Measurements from ENCODE around the gene TSPAN14. TPM values are rescaled to one million over a fixed set of nuclear protein-coding genes. Genes with fewer than 3 reads are reported as not detected.

The TSPAN14 gene
- total RNA-seq, 1 experiment from 2014 or later = 116 TPM

DNA sequence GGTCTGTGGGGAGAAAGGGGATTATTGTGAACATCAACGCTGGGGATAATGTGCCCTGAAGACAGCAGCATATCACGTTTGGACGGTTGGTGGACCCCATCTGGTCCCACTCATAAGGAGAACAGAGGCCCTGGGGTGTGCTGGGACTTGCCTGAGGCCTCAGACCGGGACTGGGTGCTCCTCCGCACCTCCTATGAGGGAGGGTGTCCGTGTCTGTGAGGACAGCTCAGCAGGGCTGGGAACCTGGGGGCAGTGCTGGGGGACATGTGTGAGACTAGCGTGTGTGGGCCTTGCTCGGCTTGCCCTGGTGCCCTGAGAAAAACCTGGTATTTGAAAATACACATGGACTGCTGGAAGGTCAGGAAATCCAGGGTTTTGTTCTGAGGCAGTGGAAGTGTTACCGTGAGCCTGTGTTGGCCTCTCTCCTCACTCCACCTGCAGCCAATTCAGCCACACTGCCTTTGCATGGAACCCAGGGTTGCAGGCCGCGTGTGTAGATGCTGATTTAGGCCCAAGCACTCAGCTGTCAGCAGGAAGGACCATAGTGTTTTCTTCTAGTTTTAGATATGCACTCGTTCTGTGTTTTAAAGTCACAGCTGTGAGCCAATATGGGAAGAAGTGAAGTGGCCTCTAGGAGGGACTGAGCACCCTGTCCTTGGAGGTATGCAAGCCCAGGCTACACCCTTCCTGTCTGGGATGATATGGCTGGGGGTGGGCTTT lies 70.2 kb downstream of the TSPAN14 start:
- Mint-ChIP-seq H3K27ac (ENCODE audit: unreplicated experiment) (peak overlapping the region; percentile 31), H3K9me3 (ENCODE audit: low read depth, unreplicated experiment) (no peaks in the 10 kb centered on the region), H3K4me1 (ENCODE audit: low read depth, unreplicated experiment) (no peaks in the 10 kb centered on the region), H3K36me3 (ENCODE audit: insufficient read depth, unreplicated experiment) (peaks cover 47% of the 10 kb centered on the region), H3K4me3 (ENCODE audit: low read depth, unreplicated experiment) (no peak overlapping the region), H3K27me3 (ENCODE audit: unreplicated experiment) (no peaks in the 10 kb centered on the region)
- intact Hi-C loops (cut with micrococcal nuclease; ENCODE audit: unreplicated experiment) = no loop called here
- TF ChIP-seq, protein P1, sequence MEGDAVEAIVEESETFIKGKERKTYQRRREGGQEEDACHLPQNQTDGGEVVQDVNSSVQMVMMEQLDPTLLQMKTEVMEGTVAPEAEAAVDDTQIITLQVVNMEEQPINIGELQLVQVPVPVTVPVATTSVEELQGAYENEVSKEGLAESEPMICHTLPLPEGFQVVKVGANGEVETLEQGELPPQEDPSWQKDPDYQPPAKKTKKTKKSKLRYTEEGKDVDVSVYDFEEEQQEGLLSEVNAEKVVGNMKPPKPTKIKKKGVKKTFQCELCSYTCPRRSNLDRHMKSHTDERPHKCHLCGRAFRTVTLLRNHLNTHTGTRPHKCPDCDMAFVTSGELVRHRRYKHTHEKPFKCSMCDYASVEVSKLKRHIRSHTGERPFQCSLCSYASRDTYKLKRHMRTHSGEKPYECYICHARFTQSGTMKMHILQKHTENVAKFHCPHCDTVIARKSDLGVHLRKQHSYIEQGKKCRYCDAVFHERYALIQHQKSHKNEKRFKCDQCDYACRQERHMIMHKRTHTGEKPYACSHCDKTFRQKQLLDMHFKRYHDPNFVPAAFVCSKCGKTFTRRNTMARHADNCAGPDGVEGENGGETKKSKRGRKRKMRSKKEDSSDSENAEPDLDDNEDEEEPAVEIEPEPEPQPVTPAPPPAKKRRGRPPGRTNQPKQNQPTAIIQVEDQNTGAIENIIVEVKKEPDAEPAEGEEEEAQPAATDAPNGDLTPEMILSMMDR (IDR thresholded peaks at IDR 0.05; ENCODE audit: unreplicated experiment) = no peak
- CTCF ChIA-PET = interaction anchor here (1.1 kb wide), 1 partner anchor 80 kb away, joined by 3 read pairs; no protein-coding TSS in a partner anchor
- no peak for DNase-seq
- no TSS peak for BruUV-seq (replicated peaks)

DNA sequence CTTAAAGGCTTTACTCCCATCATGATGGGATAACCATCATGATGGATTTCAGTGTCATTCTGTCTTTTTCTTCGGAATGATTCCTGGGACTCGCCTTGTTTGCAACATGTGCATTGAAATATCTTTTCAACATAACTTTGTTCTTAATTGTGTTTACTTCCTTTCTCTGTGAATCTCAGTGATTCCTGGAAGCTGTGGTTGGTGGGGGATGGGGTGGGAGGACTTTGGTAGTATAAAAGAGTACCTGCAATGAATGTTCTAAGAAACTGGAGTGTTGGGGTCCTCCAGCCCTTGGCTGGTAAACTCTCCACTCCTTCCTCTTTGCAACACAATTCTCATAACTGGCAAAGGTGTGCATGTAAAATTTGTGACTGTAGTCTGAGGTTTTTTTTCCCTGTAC lies 72.1 kb downstream of the TSPAN14 start:
- BruUV-seq (replicated peaks) = no TSS peak
- H3K4me1 Mint-ChIP-seq (ENCODE audit: low read depth, unreplicated experiment) = no peaks in the 10 kb centered on the region
- no peak for DNase-seq
- CTCF ChIA-PET = no interaction called here
- TF ChIP-seq, protein P1 (IDR thresholded peaks at IDR 0.05; ENCODE audit: unreplicated experiment) = no peak
- peaks cover 28% of the 10 kb centered on the region for H3K36me3 Mint-ChIP-seq (ENCODE audit: insufficient read depth, unreplicated experiment)
- intact Hi-C loops (cut with micrococcal nuclease; ENCODE audit: unreplicated experiment) = no loop called here
- H3K9me3 Mint-ChIP-seq (ENCODE audit: low read depth, unreplicated experiment) = no peaks in the 10 kb centered on the region
- no peak overlapping the region for H3K4me3 Mint-ChIP-seq (ENCODE audit: low read depth, unreplicated experiment)
- H3K27me3 Mint-ChIP-seq (ENCODE audit: unreplicated experiment) = no peaks in the 10 kb centered on the region
- no peak overlapping the region for H3K27ac Mint-ChIP-seq (ENCODE audit: unreplicated experiment)

DNA sequence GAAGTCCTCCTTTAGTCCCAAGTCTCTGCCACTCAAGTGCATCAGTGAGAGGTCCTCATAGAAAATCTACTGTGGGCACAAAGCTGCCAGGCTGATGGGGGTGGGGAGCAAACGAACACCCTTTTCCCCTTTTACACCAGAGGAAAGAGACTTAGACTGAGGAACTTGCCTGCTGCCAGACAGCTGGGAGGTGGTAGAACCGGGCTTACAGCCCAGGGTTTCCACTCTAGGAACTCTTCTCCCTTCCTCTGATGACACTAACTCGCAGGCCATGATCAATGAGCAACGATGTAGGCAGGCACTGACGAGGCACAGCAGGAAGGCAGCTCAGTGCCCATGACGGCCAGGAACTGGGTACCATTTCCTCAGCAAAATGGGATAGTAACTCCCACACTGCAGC lies 72.6 kb downstream of the TSPAN14 start:
- Mint-ChIP-seq H3K9me3 (ENCODE audit: low read depth, unreplicated experiment) (no peaks in the 10 kb centered on the region), H3K27me3 (ENCODE audit: unreplicated experiment) (no peaks in the 10 kb centered on the region), H3K27ac (ENCODE audit: unreplicated experiment) (no peak overlapping the region), H3K4me1 (ENCODE audit: low read depth, unreplicated experiment) (no peaks in the 10 kb centered on the region), H3K4me3 (ENCODE audit: low read depth, unreplicated experiment) (no peak overlapping the region), H3K36me3 (ENCODE audit: insufficient read depth, unreplicated experiment) (peaks cover 23% of the 10 kb centered on the region)
- no TSS peak for BruUV-seq (replicated peaks)
- CTCF ChIA-PET = no interaction called here
- DNase-seq = no peak
- TF ChIP-seq, protein P1 (IDR thresholded peaks at IDR 0.05; ENCODE audit: unreplicated experiment) = no peak
- intact Hi-C loops (cut with micrococcal nuclease; ENCODE audit: unreplicated experiment) = no loop called here

DNA sequence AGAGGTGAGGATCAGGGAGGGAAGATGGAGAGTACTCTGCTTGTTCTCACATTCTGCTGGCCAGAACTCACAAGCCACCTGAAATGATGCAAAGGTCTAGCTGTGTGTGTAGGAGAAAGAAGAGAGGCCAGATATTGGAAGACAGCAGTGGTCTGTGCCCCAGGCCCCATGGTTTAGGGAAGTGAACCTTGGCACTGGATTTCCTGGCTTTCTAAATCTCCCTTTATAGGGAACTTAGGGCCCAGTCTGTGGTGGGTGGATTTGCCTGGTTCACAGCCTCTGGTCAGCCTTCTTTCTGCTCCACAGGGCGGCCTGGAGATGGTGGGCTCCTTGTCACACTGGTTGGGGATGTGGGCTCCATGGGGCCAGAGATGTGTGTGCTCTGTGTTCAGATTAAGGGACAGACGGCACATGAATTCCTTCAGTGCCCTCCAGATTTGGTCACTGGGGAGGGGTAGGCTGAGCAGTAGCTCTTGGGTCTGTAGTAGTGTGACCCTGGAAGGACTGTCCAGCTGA lies 74.1 kb downstream of the TSPAN14 start:
- TF ChIP-seq, protein P1 (IDR thresholded peaks at IDR 0.05; ENCODE audit: unreplicated experiment) = no peak
- CTCF ChIA-PET = interaction anchor here (0.6 kb wide), 1 partner anchor 54 kb away, joined by 3 read pairs; no protein-coding TSS in a partner anchor
- no TSS peak for BruUV-seq (replicated peaks)
- intact Hi-C loops (cut with micrococcal nuclease; ENCODE audit: unreplicated experiment) = no loop called here
- Mint-ChIP-seq H3K4me1 (ENCODE audit: low read depth, unreplicated experiment) (no peaks in the 10 kb centered on the region), H3K27ac (ENCODE audit: unreplicated experiment) (peak overlapping the region; percentile 21), H3K4me3 (ENCODE audit: low read depth, unreplicated experiment) (no peak overlapping the region), H3K36me3 (ENCODE audit: insufficient read depth, unreplicated experiment) (peaks cover 12% of the 10 kb centered on the region), H3K9me3 (ENCODE audit: low read depth, unreplicated experiment) (no peaks in the 10 kb centered on the region), H3K27me3 (ENCODE audit: unreplicated experiment) (no peaks in the 10 kb centered on the region)
- no peak for DNase-seq
